DOHH2 (cell line): ENCODE data around the gene PPP3CA.

Source experiments
- H3F3A ChIP-seq: fragments of 200-600 bp; sonication (generic), shearing (Covaris generic); 2 replicates; pipeline ENCODE4 v1.6.0; 2016; ENCODE audit warnings: antibody characterized with exemption, mild to moderate bottlenecking; ENCODE audit not compliant: control insufficient read depth, insufficient read depth
- H3K27ac ChIP-seq: fragments of 200-600 bp; sonication (generic); 2 replicates; pipeline ENCODE4 v1.5.1; 2014; ENCODE audit warnings: low read depth, mild to moderate bottlenecking, low read length, moderate library complexity
- H3K27me3 ChIP-seq: fragments of 200-600 bp; sonication (generic); 2 replicates; pipeline ENCODE4 v1.6.1; 2014; ENCODE audit warnings: mild to moderate bottlenecking, low read length, mixed read lengths; ENCODE audit not compliant: control insufficient read depth
- H3K36me3 ChIP-seq: fragments of 200-600 bp; sonication (generic); 2 replicates; pipeline ENCODE4 v1.6.1; 2014; ENCODE audit warnings: mild to moderate bottlenecking, low read length, moderate library complexity, mixed read lengths; ENCODE audit not compliant: control insufficient read depth
- H3K4me1 ChIP-seq: fragments of 200-600 bp; sonication (generic); 2 replicates; pipeline ENCODE4 v1.6.1; 2014; ENCODE audit warnings: mild to moderate bottlenecking, low read length, mixed read lengths; ENCODE audit not compliant: control insufficient read depth
- H3K4me2 ChIP-seq: fragments of 200-600 bp; sonication (generic); 2 replicates; pipeline ENCODE4 v1.6.0; 2014; ENCODE audit warnings: mild to moderate bottlenecking, low read length, moderate library complexity
- H3K4me3 ChIP-seq: fragments of 200-600 bp; sonication (generic); 2 replicates; pipeline ENCODE4 v1.5.1; 2014; ENCODE audit warnings: mild to moderate bottlenecking, low read length, mixed read lengths
- H3K79me2 ChIP-seq: fragments of 200-600 bp; sonication (generic); 2 replicates; pipeline ENCODE4 v1.6.1; 2014; ENCODE audit warnings: mild to moderate bottlenecking, low read length, mixed read lengths; ENCODE audit not compliant: control insufficient read depth
- H3K9me2 ChIP-seq: fragments of 200-600 bp; sonication (generic); replicated peaks from 2 replicates; pipeline ENCODE4 v1.6.1; 2014; ENCODE audit warnings: mild to moderate bottlenecking, low read length, mixed read lengths; ENCODE audit not compliant: control insufficient read depth
- H3K9me3 ChIP-seq: fragments of 200-600 bp; sonication (generic); 2 replicates; pipeline ENCODE4 v1.6.1; 2014; ENCODE audit warnings: antibody characterized with exemption, low read length, mixed read lengths; ENCODE audit not compliant: control insufficient read depth, insufficient read depth
- H4K20me1 ChIP-seq: fragments of 200-600 bp; sonication (generic); 2 replicates; pipeline ENCODE4 v1.6.0; 2014; ENCODE audit warnings: low read depth, mild to moderate bottlenecking, antibody characterized with exemption, low read length, moderate library complexity; ENCODE audit not compliant: control insufficient read depth, insufficient read depth
- EZH2phosphoT487 ChIP-seq: fragments of 200-600 bp; sonication (generic); IDR thresholded peaks from 2 replicates; pipeline ENCODE4 v1.6.1; 2017; ENCODE audit warnings: borderline replicate concordance, mild to moderate bottlenecking, antibody characterized with exemption, low read length, moderate library complexity, mixed read lengths
- TF ChIP-seq, protein P1 (sequence below): fragments of 200-600 bp; sonication (generic); IDR thresholded peaks from one replicate; pipeline ENCODE4 v1.5.1; 2014; ENCODE audit warnings: antibody characterized with exemption, mild to moderate bottlenecking, low read depth, low read length; ENCODE audit not compliant: poor library complexity, severe bottlenecking

PPP3CA gene

GRCh38 chr4:101172369-101172768, 175.0 kb downstream of the PPP3CA start:
- no peaks in the 10 kb centered on the region for H3K79me2 ChIP-seq
- H4K20me1 ChIP-seq, result no peaks in the 10 kb centered on the region

GRCh38 chr4:101171747-101172146, 175.6 kb downstream of the PPP3CA start:
- peaks cover 12% of the 10 kb centered on the region for H3K4me1 ChIP-seq
- no peaks in the 10 kb centered on the region for H3K79me2 ChIP-seq
- H3K9me2 ChIP-seq, result no peaks in the 10 kb centered on the region

More at GRCh38 chr4:101172369-101172768, 175.0 kb downstream of the PPP3CA start:
- Histone ChIP-seq H3K4me2 (no peak overlapping the region), H3K4me1 (peaks cover 12% of the 10 kb centered on the region), H3K36me3 (no peaks in the 10 kb centered on the region), H3K27me3 (no peaks in the 10 kb centered on the region), H3K4me3 (no peak overlapping the region), H3F3A (no peaks in the 10 kb centered on the region), H3K9me3 (no peaks in the 10 kb centered on the region), H3K9me2 (no peaks in the 10 kb centered on the region), H3K27ac (no peak overlapping the region)
- no peak for TF ChIP-seq EZH2phosphoT487
- TF ChIP-seq, protein P1, sequence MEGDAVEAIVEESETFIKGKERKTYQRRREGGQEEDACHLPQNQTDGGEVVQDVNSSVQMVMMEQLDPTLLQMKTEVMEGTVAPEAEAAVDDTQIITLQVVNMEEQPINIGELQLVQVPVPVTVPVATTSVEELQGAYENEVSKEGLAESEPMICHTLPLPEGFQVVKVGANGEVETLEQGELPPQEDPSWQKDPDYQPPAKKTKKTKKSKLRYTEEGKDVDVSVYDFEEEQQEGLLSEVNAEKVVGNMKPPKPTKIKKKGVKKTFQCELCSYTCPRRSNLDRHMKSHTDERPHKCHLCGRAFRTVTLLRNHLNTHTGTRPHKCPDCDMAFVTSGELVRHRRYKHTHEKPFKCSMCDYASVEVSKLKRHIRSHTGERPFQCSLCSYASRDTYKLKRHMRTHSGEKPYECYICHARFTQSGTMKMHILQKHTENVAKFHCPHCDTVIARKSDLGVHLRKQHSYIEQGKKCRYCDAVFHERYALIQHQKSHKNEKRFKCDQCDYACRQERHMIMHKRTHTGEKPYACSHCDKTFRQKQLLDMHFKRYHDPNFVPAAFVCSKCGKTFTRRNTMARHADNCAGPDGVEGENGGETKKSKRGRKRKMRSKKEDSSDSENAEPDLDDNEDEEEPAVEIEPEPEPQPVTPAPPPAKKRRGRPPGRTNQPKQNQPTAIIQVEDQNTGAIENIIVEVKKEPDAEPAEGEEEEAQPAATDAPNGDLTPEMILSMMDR, result no peak

DNA sequence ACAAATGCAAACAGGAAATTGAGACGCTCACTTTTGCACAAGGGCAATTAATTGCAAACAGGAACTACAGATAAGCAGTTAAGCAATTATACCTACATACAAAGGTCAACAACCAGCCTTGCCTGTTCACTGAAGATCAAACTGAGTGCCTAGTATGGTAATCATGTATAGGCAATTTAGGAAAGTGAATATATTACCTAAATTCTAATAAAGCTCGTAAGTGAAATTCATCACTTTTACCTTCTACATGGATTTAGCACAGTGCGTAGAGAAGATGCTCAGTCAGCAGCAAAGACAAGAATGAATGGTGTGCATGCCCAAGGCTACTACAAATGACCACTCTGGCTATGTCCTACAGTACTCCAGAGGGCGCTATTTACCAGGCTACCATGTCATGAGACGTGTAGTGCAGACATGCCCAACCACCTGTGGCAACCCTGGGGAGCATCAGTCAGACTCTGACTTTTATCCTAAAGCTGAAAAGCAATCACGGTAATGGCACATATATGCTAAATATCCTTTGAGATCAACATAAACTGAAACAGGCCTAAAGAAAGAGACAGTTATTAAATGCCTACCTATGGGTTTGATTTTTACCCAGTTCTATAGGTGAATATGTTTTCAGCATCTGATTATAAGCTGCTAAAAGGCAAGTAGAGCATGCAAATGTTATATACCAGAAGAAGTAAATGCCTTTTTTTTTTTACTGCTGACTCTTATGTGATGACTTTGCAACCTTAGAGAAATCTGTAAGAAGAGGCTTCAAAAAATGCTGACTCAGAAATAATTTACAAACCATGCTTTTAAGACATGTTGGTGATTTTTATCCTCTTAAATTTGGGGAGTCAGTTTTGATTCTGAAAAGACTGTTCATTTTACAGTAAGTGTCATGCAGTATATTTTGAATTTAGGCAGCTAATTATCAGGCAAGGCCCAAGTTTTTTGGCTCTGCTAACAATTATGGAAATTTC, 178.0 kb downstream of the PPP3CA start:
- TF ChIP-seq EZH2phosphoT487, result no peak
- TF ChIP-seq, protein P1, result peak; percentile 85
- H3K4me2 ChIP-seq, result peak overlapping the region; percentile 25
- H3K36me3 ChIP-seq, result no peaks in the 10 kb centered on the region
- no peaks in the 10 kb centered on the region for H3K27me3 ChIP-seq
- no peaks in the 10 kb centered on the region for H4K20me1 ChIP-seq
- H3K9me2 ChIP-seq, result no peaks in the 10 kb centered on the region
- no peaks in the 10 kb centered on the region for H3K79me2 ChIP-seq
- no peaks in the 10 kb centered on the region for H3F3A ChIP-seq
- no peak overlapping the region for H3K4me3 ChIP-seq
- peaks cover 12% of the 10 kb centered on the region for H3K4me1 ChIP-seq
- no peaks in the 10 kb centered on the region for H3K9me3 ChIP-seq
- H3K27ac ChIP-seq, result no peak overlapping the region

More at GRCh38 chr4:101171747-101172146, 175.6 kb downstream of the PPP3CA start:
- Histone ChIP-seq H3K36me3 (no peaks in the 10 kb centered on the region), H3K27me3 (no peaks in the 10 kb centered on the region), H3K9me3 (no peaks in the 10 kb centered on the region), H3K4me2 (no peak overlapping the region), H4K20me1 (no peaks in the 10 kb centered on the region), H3F3A (no peaks in the 10 kb centered on the region), H3K4me3 (no peak overlapping the region), H3K27ac (no peak overlapping the region)
- TF ChIP-seq EZH2phosphoT487, result no peak
- TF ChIP-seq, protein P1, result no peak
